IMR-90 (cell line): ENCODE measurements around the gene ANGPT4. TPM values are rescaled to one million over a fixed set of nuclear protein-coding genes. Genes with fewer than 3 reads are reported as not detected.
A peak's percentile ranks its signal among the peaks of the same experiment; 100 is the strongest.

ENCODE experiments used
- ATAC-seq: fragments of 200-7000 bp; cut with Tn5 transposase; 2 replicates; pipeline ENCODE4 v1.9.1; 2020; ENCODE audit warnings: low read depth, mild to moderate bottlenecking, moderate library complexity
- BruUV-seq: library from RNA; stranded (reverse); fragments of 400-500 nt; replicated peaks from 2 replicates; lab custom pipeline; 2021; lab: Mats Ljungman, UMichigan
- CTCF ChIA-PET: fragments of 300-600 bp; formaldehyde crosslinking; extraction: SDS; loops from one replicate; lab custom pipeline; 2021; ENCODE audit warnings: antibody characterized with exemption; lab: Yijun Ruan, JAX
- POLR2A ChIA-PET: fragments of 300-600 bp; sonication (Branson Sonifier 250); formaldehyde crosslinking; loops from one replicate; lab custom pipeline; 2022; ENCODE audit warnings: antibody characterized with exemption; ENCODE audit not compliant: unreplicated experiment; lab: Charles Lee
- DNase-seq: peaks from one replicate; pipeline ENCODE4 v3.0.0; 2013
- H2AFZ ChIP-seq: replicated peaks from 2 replicates; pipeline ENCODE3; 2013; ENCODE audit warnings: low read length, mild to moderate bottlenecking; ENCODE audit not compliant: poor library complexity
- H2AK5ac ChIP-seq: 2 replicates; pipeline ENCODE4 v1.6.1; 2013; ENCODE audit warnings: low read depth, low read length, inconsistent platforms
- H2AK9ac ChIP-seq: replicated peaks from 2 replicates; pipeline ENCODE3; 2013; ENCODE audit warnings: mild to moderate bottlenecking, low read depth, low read length, moderate library complexity; ENCODE audit not compliant: poor library complexity
- H2BK120ac ChIP-seq: 2 replicates; pipeline ENCODE4 v1.6.1; 2013; ENCODE audit warnings: low read depth, low read length, inconsistent platforms
- H2BK15ac ChIP-seq: 3 replicates; pipeline ENCODE4 v1.6.1; 2013; ENCODE audit warnings: low read depth, low read length, inconsistent platforms
- H2BK20ac ChIP-seq: 2 replicates; pipeline ENCODE4 v1.6.1; 2013; ENCODE audit warnings: low read depth, mild to moderate bottlenecking, inconsistent platforms, low read length, moderate library complexity
- H2BK5ac ChIP-seq: 2 replicates; pipeline ENCODE4 v1.6.1; 2013; ENCODE audit warnings: mild to moderate bottlenecking, low read depth, low read length, inconsistent platforms; ENCODE audit not compliant: poor library complexity, severe bottlenecking
- H3K14ac ChIP-seq: replicated peaks from 2 replicates; pipeline ENCODE4 v1.6.1; 2013; ENCODE audit warnings: low read depth, low read length, inconsistent platforms
- H3K18ac ChIP-seq: 2 replicates; pipeline ENCODE4 v1.6.1; 2013; ENCODE audit warnings: low read depth, low read length, control low read depth
- H3K23ac ChIP-seq: 2 replicates; pipeline ENCODE4 v1.6.1; 2013; ENCODE audit warnings: low read depth, low read length, inconsistent platforms
- H3K27ac ChIP-seq: 2 replicates; pipeline ENCODE4 v1.5.1; 2013; ENCODE audit warnings: mild to moderate bottlenecking, control low read depth, low read length; ENCODE audit not compliant: insufficient read depth
- H3K27me3 ChIP-seq: 2 replicates; pipeline ENCODE4 v1.6.1; 2013; ENCODE audit warnings: low read length; ENCODE audit not compliant: control insufficient read depth, insufficient read depth
- H3K36me3 ChIP-seq: 2 replicates; pipeline ENCODE4 v1.6.1; 2013; ENCODE audit warnings: low read length, mixed read lengths; ENCODE audit not compliant: control insufficient read depth, insufficient read depth
- H3K4ac ChIP-seq: 2 replicates; pipeline ENCODE4 v1.6.1; 2013; ENCODE audit warnings: low read depth, low read length, inconsistent platforms
- H3K4me1 ChIP-seq: 2 replicates; pipeline ENCODE4 v1.6.1; 2013; ENCODE audit warnings: low read length, mixed read lengths; ENCODE audit not compliant: control insufficient read depth, insufficient read depth
- H3K4me2 ChIP-seq: 2 replicates; pipeline ENCODE4 v1.6.1; 2013; ENCODE audit warnings: low read depth, mild to moderate bottlenecking, control low read depth, low read length, moderate library complexity
- H3K4me3 ChIP-seq: 2 replicates; pipeline ENCODE4 v1.5.1; 2013; ENCODE audit warnings: low read depth, mild to moderate bottlenecking, control low read depth, low read length, moderate library complexity; ENCODE audit not compliant: insufficient read depth
- H3K56ac ChIP-seq: 2 replicates; pipeline ENCODE4 v1.6.1; 2013; ENCODE audit warnings: low read length, inconsistent platforms; ENCODE audit not compliant: insufficient read depth; ENCODE audit errors: extremely low read depth
- H3K79me1 ChIP-seq, 2 experiments: 2 replicates each; pipeline ENCODE4 v1.6.1; 2013; ENCODE audit warnings: low read length in 2 of 2, inconsistent platforms in 1 of 2, low read depth in 1 of 2
- H3K9ac ChIP-seq: 2 replicates; pipeline ENCODE4 v1.6.1; 2013; ENCODE audit warnings: low read depth, low read length, control low read depth
- H3K9me1 ChIP-seq: 2 replicates; pipeline ENCODE4 v1.6.1; 2013; ENCODE audit warnings: low read length, inconsistent platforms; ENCODE audit not compliant: insufficient read depth
- H3K9me3 ChIP-seq: 2 replicates; pipeline ENCODE4 v1.6.1; 2013; ENCODE audit warnings: low read length; ENCODE audit not compliant: control insufficient read depth, insufficient read depth
- H4K20me1 ChIP-seq: 2 replicates; pipeline ENCODE4 v1.6.1; 2013; ENCODE audit warnings: low read length, inconsistent platforms; ENCODE audit not compliant: insufficient read depth
- H4K5ac ChIP-seq: 2 replicates; pipeline ENCODE4 v1.6.1; 2013; ENCODE audit warnings: mild to moderate bottlenecking, low read depth, low read length, control low read depth
- H4K8ac ChIP-seq, 2 experiments: 2 replicates each; pipeline ENCODE4 v1.6.1; 2013; ENCODE audit warnings: low read depth in 2 of 2, low read length in 2 of 2, control low read depth in 1 of 2, inconsistent platforms in 1 of 2
- H4K91ac ChIP-seq: 2 replicates; pipeline ENCODE4 v1.6.1; 2013; ENCODE audit warnings: low read depth, low read length, inconsistent platforms; ENCODE audit not compliant: insufficient read depth
- BHLHE40 ChIP-seq: fragments of 150-350 bp; IDR thresholded peaks from 2 replicates; pipeline ENCODE4 v1.6.1; 2016; ENCODE audit warnings: mild to moderate bottlenecking, low read depth, low read length
- CEBPB ChIP-seq: IDR thresholded peaks from 2 replicates; pipeline ENCODE4 v1.6.1; 2012; ENCODE audit warnings: low read depth, low read length, improper control_type of control experiment
- CHD1 ChIP-seq: IDR thresholded peaks from 2 replicates; pipeline ENCODE4 v1.6.1; 2012; ENCODE audit warnings: low read depth, low read length, improper control_type of control experiment
- FOS ChIP-seq: fragments of 150-350 bp; IDR thresholded peaks from 2 replicates; pipeline ENCODE4 v1.6.1; 2016; ENCODE audit warnings: low read depth, low read length
- MAFK ChIP-seq: IDR thresholded peaks from 2 replicates; pipeline ENCODE4 v1.6.1; 2012; ENCODE audit warnings: low read depth, low read length, improper control_type of control experiment
- MAZ ChIP-seq: IDR thresholded peaks from 2 replicates; pipeline ENCODE4 v1.6.1; 2012; ENCODE audit warnings: low read depth, mild to moderate bottlenecking, low read length, improper control_type of control experiment, moderate library complexity, borderline replicate concordance
- MXI1 ChIP-seq: IDR thresholded peaks from 2 replicates; pipeline ENCODE4 v1.6.1; 2012; ENCODE audit warnings: low read depth, mild to moderate bottlenecking, low read length, moderate library complexity, borderline replicate concordance
- NFE2L2 ChIP-seq: fragments of 150-350 bp; IDR thresholded peaks from 2 replicates; pipeline ENCODE4 v1.6.1; 2016; ENCODE audit warnings: low read depth, mild to moderate bottlenecking, low read length
- POLR2A ChIP-seq: IDR thresholded peaks from 2 replicates; pipeline ENCODE4 v1.6.1; 2012; ENCODE audit warnings: mild to moderate bottlenecking, low read depth, low read length
- RAD21 ChIP-seq: IDR thresholded peaks from 2 replicates; pipeline ENCODE4 v1.6.1; 2012; ENCODE audit warnings: low read length, improper control_type of control experiment
- RCOR1 ChIP-seq: IDR thresholded peaks from 2 replicates; pipeline ENCODE4 v1.6.1; 2012; ENCODE audit warnings: mild to moderate bottlenecking, low read length, improper control_type of control experiment; ENCODE audit not compliant: insufficient replicate concordance
- RFX5 ChIP-seq: IDR thresholded peaks from 2 replicates; pipeline ENCODE4 v1.8.0; 2012; ENCODE audit warnings: low read depth, mild to moderate bottlenecking, low read length, moderate library complexity
- SMC3 ChIP-seq: fragments of 150-350 bp; IDR thresholded peaks from 2 replicates; pipeline ENCODE4 v1.6.1; 2016; ENCODE audit warnings: low read depth, mild to moderate bottlenecking, antibody characterized with exemption, low read length, moderate library complexity
- WGBS, 2 experiments: methylation state at CpG; one replicate each; pipeline versions ENCODE4 v1.1.5 to v1.1.7; 2013; ENCODE audit warnings: missing lambda C conversion rate in 2 of 2; ENCODE audit not compliant: insufficient read length in 1 of 2; ENCODE audit errors: extremely low coverage in 2 of 2; 5-methylcytosine and 5-hydroxymethylcytosine counted together
- dilution Hi-C: fragments of 300-500 bp; cut with HindIII; formaldehyde crosslinking; loops from one replicate; pipeline ENCODE4 v1.14.3; 2018; ENCODE audit warnings: low sequenced_read_pairs; ENCODE audit not compliant: unreplicated experiment
- in situ Hi-C: fragments of 300-500 bp; cut with MboI; formaldehyde crosslinking; loops from 3 replicates; pipeline ENCODE4 v1.14.3; 2019; ENCODE audit warnings: low sequenced_read_pairs, inconsistent platforms, mixed read lengths
- intact Hi-C: fragments of 100-400 bp; cut with micrococcal nuclease; formaldehyde crosslinking; loops from 2 replicates; pipeline ENCODE4 v1.10.0; 2022
- polyA plus RNA-seq, 3 experiments: library from polyadenylated mRNA; depleted of rRNA; stranded (reverse); fragments of >200 nt; gene quantifications; 2 replicates each; pipeline ENCODE4 v1.2.3, GENCODE V29; 2012; ENCODE audit warnings: low replicate concordance in 1 of 3
- total RNA-seq: library from RNA; depleted of rRNA; stranded (reverse); fragments of >200 nt; gene quantifications from 2 replicates; pipeline ENCODE4 v1.2.3, GENCODE V29; 2012
- TF ChIP-seq, protein P1 (sequence below): fragments of 150-350 bp; IDR thresholded peaks from 2 replicates; pipeline ENCODE4 v1.6.1; 2017; ENCODE audit warnings: mild to moderate bottlenecking, antibody characterized with exemption, low read length, low read depth
- TF ChIP-seq, protein P2 (sequence below): fragments of 150-350 bp; IDR thresholded peaks from 2 replicates; pipeline ENCODE4 v1.6.1; 2016; ENCODE audit warnings: low read depth, mild to moderate bottlenecking, low read length, moderate library complexity, borderline replicate concordance
- TF ChIP-seq, protein P3 (sequence below): conservative IDR thresholded peaks from 2 replicates; pipeline ENCODE4 v1.5.1; 2012; ENCODE audit warnings: mild to moderate bottlenecking, low read depth, low read length, improper control_type of control experiment

ANGPT4 gene
- total and polyA plus RNA-seq, 2 of the 4 experiments (the other 2 are of a cell fraction): not detected

DNA sequence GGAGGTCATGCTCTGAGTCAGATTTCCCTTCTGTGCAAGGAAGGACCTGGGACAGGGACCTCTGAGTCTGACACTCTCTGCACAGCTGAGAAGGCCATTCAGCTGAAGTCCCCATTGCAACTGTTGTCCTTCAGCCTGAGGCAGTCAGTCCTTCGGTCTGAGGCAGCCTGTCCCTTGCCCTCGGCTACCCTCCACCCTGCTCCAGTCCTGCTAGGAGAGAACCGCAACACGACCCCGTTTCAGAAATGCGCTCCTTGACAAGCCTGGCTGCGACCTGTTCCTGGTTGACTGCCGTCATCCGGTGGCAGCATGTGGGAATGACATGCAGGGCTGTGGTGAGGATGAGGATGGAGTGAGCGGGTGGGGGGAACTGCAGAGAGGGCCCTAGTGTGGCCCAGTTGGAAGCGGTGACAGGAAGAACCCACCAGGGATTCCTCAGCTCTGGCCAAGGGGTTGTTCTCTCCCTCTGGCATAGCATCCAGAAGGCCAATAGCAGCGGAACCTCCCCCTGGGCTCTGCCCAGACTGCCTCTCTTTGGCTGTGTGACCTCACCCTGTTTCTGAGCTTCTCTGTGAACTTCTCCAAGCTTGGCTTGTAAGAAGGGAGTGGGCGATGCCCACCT, 40.3 kb upstream of the ANGPT4 start:
- Histone ChIP-seq H4K20me1 (no peaks in the 10 kb centered on the region), H3K9ac (no peak overlapping the region), H3K18ac (no peak overlapping the region), H3K9me3 (no peaks in the 10 kb centered on the region), H4K5ac (no peak overlapping the region), H2BK5ac (no peak overlapping the region), H3K36me3 (no peaks in the 10 kb centered on the region), H3K14ac (no peak overlapping the region), H3K79me1 (no peaks in the 10 kb centered on the region), H2AK5ac (no peak overlapping the region), H3K4me1 (no peaks in the 10 kb centered on the region), H4K91ac (no peak overlapping the region), H3K27me3 (peaks cover 8% of the 10 kb centered on the region), H3K56ac (no peak overlapping the region), H3K23ac (no peak overlapping the region), H2BK120ac (no peak overlapping the region), H3K4me2 (no peak overlapping the region), H3K9me1 (no peaks in the 10 kb centered on the region), H4K8ac (no peak overlapping the region), H2BK15ac (no peak overlapping the region), H2BK20ac (no peak overlapping the region), H2AFZ (peak overlapping the region; percentile 58), H2AK9ac (no peak overlapping the region), H3K27ac (no peak overlapping the region), H3K4ac (no peak overlapping the region), H3K4me3 (no peak overlapping the region)
- peak; percentile 94 for ATAC-seq
- TF ChIP-seq MAFK (no peak), CHD1 (no peak), MAZ (peak; percentile 44; the same call in 1 of the 2 replicates), RFX5 (no peak), FOS (no peak), RCOR1 (no peak), SMC3 (peak; percentile 97), BHLHE40 (no peak), CEBPB (no peak), POLR2A (peak; percentile 57), NFE2L2 (no peak), MXI1 (no peak), RAD21 (peak; percentile 99)
- TF ChIP-seq, protein P1, sequence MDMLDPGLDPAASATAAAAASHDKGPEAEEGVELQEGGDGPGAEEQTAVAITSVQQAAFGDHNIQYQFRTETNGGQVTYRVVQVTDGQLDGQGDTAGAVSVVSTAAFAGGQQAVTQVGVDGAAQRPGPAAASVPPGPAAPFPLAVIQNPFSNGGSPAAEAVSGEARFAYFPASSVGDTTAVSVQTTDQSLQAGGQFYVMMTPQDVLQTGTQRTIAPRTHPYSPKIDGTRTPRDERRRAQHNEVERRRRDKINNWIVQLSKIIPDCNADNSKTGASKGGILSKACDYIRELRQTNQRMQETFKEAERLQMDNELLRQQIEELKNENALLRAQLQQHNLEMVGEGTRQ: no peak
- TF ChIP-seq, protein P2, sequence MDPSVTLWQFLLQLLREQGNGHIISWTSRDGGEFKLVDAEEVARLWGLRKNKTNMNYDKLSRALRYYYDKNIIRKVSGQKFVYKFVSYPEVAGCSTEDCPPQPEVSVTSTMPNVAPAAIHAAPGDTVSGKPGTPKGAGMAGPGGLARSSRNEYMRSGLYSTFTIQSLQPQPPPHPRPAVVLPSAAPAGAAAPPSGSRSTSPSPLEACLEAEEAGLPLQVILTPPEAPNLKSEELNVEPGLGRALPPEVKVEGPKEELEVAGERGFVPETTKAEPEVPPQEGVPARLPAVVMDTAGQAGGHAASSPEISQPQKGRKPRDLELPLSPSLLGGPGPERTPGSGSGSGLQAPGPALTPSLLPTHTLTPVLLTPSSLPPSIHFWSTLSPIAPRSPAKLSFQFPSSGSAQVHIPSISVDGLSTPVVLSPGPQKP: no peak
- TF ChIP-seq, protein P3, sequence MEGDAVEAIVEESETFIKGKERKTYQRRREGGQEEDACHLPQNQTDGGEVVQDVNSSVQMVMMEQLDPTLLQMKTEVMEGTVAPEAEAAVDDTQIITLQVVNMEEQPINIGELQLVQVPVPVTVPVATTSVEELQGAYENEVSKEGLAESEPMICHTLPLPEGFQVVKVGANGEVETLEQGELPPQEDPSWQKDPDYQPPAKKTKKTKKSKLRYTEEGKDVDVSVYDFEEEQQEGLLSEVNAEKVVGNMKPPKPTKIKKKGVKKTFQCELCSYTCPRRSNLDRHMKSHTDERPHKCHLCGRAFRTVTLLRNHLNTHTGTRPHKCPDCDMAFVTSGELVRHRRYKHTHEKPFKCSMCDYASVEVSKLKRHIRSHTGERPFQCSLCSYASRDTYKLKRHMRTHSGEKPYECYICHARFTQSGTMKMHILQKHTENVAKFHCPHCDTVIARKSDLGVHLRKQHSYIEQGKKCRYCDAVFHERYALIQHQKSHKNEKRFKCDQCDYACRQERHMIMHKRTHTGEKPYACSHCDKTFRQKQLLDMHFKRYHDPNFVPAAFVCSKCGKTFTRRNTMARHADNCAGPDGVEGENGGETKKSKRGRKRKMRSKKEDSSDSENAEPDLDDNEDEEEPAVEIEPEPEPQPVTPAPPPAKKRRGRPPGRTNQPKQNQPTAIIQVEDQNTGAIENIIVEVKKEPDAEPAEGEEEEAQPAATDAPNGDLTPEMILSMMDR: peak; percentile 97
- ChIA-PET CTCF (interaction anchor here (0.7 to 3.9 kb wide), 7 partner anchors 23 to 217 kb away, joined by 3 to 63 read pairs (median 3); partner anchors contain the start of gene FAM110A), POLR2A (no interaction called here)
- in situ Hi-C loops: no loop called here
- dilution Hi-C loops: no loop called here
- no CpG with 5 or more reads among the region's 13 CpGs for WGBS, 2 experiments
- BruUV-seq: no TSS peak
- intact Hi-C loops: loop anchor here (1.0 to 5.0 kb wide), 4 partner anchors 71 to 256 kb away; partner anchors contain the start of gene FAM110A
- peak; percentile 51 for DNase-seq
